GM11168 (cell line): Measurements from ENCODE around the gene FLAD1.

Experiments
- in situ Hi-C: fragments of 300-500 bp; cut with MboI; formaldehyde crosslinking; loops from one replicate; pipeline ENCODE4 v1.12.0; 2022; ENCODE audit warnings: low sequenced_read_pairs; ENCODE audit not compliant: unreplicated experiment

The FLAD1 gene

GRCh38 chr1:155030243-155030795, 47.2 kb downstream of the FLAD1 start:
- in situ Hi-C loops, result no loop called here

DNA sequence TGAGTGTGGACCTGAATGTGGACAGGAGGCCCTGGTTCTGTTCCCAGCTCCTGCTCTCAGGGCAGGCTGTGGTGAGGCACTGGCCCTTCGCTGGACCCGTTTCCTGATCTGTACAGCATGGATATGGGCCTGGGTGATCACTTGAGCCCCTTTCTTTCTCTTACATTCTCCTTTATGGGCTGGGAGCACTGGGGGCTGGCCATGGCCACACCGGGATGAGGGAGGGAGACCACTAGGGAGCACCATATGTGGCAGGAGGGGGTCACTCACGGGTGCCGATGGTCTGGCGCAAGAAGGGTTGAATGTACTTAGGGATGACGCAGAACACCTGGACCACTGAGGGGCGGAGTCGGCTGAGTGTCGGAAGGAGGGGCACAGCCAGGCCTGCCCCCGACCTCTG, 47.8 kb downstream of the FLAD1 start:
- in situ Hi-C loops, result no loop called here

DNA sequence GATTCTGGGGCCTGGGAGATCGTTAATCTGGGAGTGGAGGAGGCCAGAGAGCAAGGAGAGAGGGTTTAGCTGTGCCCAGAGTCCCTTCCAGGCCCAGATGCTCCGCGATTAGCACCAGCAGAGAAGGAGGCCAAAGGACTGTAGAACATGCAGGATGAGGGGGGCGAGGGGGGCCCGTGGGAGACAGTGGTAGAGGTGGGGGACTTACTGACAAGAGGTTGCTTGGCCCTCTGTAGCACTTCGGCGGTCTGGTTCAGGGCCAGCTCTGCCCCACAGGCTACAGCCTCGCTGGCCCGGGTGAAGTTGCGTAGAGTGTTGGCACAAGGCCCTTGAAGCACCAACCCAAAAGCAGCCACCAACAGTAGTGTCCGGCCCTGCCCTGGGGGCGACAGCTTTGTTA, 49.7 kb downstream of the FLAD1 start:
- in situ Hi-C loops, result no loop called here

- in situ Hi-C loops, result no loop called here
Observed at GRCh38 chr1:155033524-155033923, 50.4 kb downstream of the FLAD1 start, which contains the start of the genes DCST1 and DCST2. Gene DCST1, plus strand, starts transcription at chr1:155033824. Its CDS starts 213 bp downstream, at chr1:155034037. Gene DCST2, minus strand, starts transcription at chr1:155033781. Its CDS starts 80 bp downstream, at chr1:155033701.

GRCh38 chr1:155034318-155035208, 51.4 kb downstream of the FLAD1 start:
- in situ Hi-C loops, result no loop called here

DNA sequence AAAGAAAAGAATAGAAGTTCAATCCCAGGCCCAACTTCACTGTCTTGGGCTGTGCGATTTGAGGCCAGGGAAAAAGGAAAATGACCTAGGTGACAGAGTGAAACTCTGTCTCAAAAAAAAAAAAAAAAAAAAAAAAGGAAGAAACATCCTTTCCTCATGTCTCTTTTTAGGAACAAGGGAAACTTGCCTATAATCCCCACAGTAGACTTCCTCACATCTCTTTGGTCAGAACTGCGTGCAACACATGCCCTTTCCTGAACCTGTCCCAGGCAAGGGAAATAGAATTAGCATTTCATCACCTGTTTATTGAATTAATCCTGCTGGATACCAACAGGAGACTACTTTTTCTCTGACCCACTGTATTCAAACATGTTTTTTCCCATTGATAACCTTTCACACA, 52.8 kb downstream of the FLAD1 start:
- in situ Hi-C loops, result no loop called here

- in situ Hi-C loops, result no loop called here
Observed at GRCh38 chr1:155037043-155037442, 53.9 kb downstream of the FLAD1 start.

DNA sequence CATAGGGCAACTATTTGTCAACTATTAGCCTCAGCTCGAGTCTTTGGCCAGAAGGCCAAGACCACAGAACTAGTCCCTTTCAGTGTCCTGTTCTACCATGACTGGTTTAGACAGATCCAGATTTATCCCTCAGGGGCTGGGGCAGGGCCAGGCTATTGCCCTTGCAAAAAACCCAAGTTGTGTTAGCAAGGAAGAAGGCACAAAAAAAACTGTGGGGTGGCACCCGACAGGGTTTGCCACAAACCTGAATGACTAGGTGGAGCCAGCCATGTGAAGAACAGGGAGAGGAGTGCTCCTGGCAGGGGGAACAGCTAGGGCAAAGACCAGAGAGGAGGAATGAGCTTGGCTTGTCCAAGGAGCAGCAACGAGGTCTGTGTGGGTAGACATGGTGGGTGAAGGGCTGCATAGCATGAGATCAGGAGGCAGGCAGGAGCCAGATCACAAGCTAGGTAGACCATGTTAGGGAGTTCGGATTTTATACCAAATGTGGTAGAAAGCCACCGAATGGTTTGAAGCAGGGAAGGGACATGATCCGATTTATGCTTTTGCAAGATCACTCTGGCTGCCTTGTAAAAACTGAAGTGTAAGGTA, 54.8 kb downstream of the FLAD1 start:
- in situ Hi-C loops, result no loop called here

DNA sequence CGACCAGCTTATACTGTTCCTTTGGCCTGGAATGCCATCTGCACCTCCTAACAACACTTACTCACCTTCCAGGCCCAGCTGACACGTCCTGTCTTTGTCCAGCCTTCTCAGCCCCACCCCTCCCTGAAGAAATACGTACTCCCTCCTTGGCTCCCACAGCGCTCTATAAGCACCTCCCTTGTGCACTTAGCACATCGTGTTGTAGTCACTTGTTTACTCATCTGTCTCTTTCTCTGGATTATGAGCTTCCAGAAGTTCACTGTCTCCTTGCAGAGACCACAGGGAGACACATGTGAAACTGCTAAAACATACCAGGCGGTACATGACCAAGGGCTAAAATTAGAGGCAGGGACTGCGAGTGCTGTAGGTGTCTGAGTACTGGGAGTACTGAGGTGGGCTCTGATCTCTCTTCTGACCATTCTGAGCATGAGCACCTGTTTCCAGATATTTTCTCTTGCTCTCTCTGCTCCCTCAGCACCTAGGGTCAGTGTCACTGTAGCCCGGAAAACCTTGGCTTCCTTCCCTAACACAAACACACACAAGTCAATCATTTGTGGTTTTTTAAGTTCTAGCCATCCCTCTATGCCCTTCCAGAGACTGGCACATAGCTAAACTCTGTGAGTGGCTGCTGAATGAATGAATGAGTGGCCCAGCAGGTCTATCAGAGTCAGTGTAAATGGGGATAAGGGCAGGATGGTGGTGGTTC, 55.6 kb downstream of the FLAD1 start:
- in situ Hi-C loops, result no loop called here

DNA sequence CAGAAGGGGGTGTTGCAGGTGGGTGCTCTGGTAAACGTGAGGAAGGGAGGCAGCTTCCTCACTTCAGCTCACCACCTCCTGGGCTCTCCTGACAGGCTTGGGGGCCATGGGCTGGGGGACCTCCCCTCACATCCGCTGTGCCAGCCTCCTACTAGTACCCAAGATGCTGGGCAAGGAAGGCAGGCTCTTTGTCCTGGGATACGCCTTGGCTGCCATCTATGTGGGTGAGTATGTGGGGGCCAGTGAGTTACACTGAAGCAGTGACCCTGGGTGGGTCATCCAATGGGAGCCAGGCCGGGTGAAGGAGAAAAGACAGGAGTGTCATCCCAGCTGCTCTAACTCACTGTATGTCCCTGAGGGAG, 56.1 kb downstream of the FLAD1 start:
- in situ Hi-C loops, result no loop called here

GRCh38 chr1:155040358-155041093, 57.4 kb downstream of the FLAD1 start:
- in situ Hi-C loops, result no loop called here
